ENCODE results near the gene NOTUM.
A peak's percentile ranks its signal among the peaks of the same experiment; 100 is the strongest.

The NOTUM gene

GRCh38 chr17:81967533-81968395, 6.8 kb upstream of the NOTUM start:
- no peak overlapping the region for H3K27ac ChIP-seq (replicated peaks; ENCODE audit: low read length)
- H2BK12ac ChIP-seq (ENCODE audit: low read length) = peak overlapping the region; percentile 4
- H2BK5ac ChIP-seq (ENCODE audit: low read length) = peak overlapping the region; percentile 84
- H3K4me3 ChIP-seq (ENCODE audit: low read length in 2 of 2) = no peak overlapping the region
- H3K4ac ChIP-seq (ENCODE audit: low read length) = no peak overlapping the region
- H4K91ac ChIP-seq (ENCODE audit: low read depth, low read length, poor library complexity) = peak overlapping the region; percentile 94
- peak overlapping the region; percentile 89 for H3K14ac ChIP-seq (ENCODE audit: low read length)
- peak overlapping the region; percentile 80 for H3K23ac ChIP-seq (ENCODE audit: low read depth, low read length, poor library complexity)
- no peaks in the 10 kb centered on the region for H3K36me3 ChIP-seq (replicated peaks in 1 of 2; ENCODE audit: control insufficient read depth in 2 of 2, insufficient read depth in 2 of 2, low read length in 2 of 2)
- H3K18ac ChIP-seq (ENCODE audit: low read length) = peak overlapping the region; percentile 99
- peaks cover 15 to 35% of the 10 kb centered on the region in 2 donors for H3K4me1 ChIP-seq (ENCODE audit: control insufficient read depth in 2 of 2, insufficient read depth in 1 of 2, low read depth in 1 of 2, low read length in 2 of 2)
- H2BK120ac ChIP-seq (ENCODE audit: low read depth, low read length) = peak overlapping the region; percentile 98
- peak overlapping the region; percentile 78 for H3K9ac ChIP-seq (ENCODE audit: low read depth, low read length, poor library complexity)
- WGBS, 2 donors (ENCODE audit: extremely low coverage in 2 of 2, insufficient read length in 2 of 2, insufficient replicate concordance in 1 of 2) = no CpG with 5 or more reads among the region's 36 CpGs
- H3K79me1 ChIP-seq (ENCODE audit: low read depth, low read length) = no peaks in the 10 kb centered on the region
- peak; percentile 83 for DNase-seq (ENCODE audit: low spot score)
- H3K9me3 ChIP-seq (replicated peaks in 1 of 2; ENCODE audit: control insufficient read depth in 2 of 2, insufficient read depth in 1 of 2, low read depth in 1 of 2, low read length in 2 of 2) = peaks cover 0 to 4% of the 10 kb centered on the region in 2 donors
- H3K4me2 ChIP-seq (ENCODE audit: insufficient read depth, low read length, poor library complexity, severe bottlenecking) = peak overlapping the region; percentile 33
- peak overlapping the region; percentile 79 for H2BK15ac ChIP-seq (ENCODE audit: low read length)
- no peak overlapping the region for H4K8ac ChIP-seq (ENCODE audit: low read depth, low read length)
- peaks cover 4 to 37% (median 19%) of the 10 kb centered on the region in 3 experiments for H3K27me3 ChIP-seq (ENCODE audit: control insufficient read depth in 3 of 3, insufficient read depth in 3 of 3, low read depth in 1 of 3, low read length in 3 of 3)
- H2AK5ac ChIP-seq (ENCODE audit: low read depth, low read length) = peak overlapping the region; percentile 16
- peak overlapping the region; percentile 78 for H2AFZ ChIP-seq (ENCODE audit: low read length)

- peak overlapping the region; percentile 100 for H2BK15ac ChIP-seq (ENCODE audit: low read length)
- peaks cover 16 to 35% of the 10 kb centered on the region in 2 donors for H3K4me1 ChIP-seq (ENCODE audit: control insufficient read depth in 2 of 2, insufficient read depth in 1 of 2, low read depth in 1 of 2, low read length in 2 of 2)
- WGBS, 2 donors (ENCODE audit: extremely low coverage in 2 of 2, insufficient read length in 2 of 2, insufficient replicate concordance in 1 of 2) = no CpG with 5 or more reads among the region's 5 CpGs
- H4K91ac ChIP-seq (ENCODE audit: low read depth, low read length, poor library complexity) = peak overlapping the region; percentile 94
- peak overlapping the region; percentile 50 for H3K18ac ChIP-seq (ENCODE audit: low read length)
- no peak for DNase-seq (ENCODE audit: low spot score)
- no peak overlapping the region for H3K14ac ChIP-seq (ENCODE audit: low read length)
- H3K4ac ChIP-seq (ENCODE audit: low read length) = no peak overlapping the region
- peaks cover 1% of the 10 kb centered on the region for H3K79me1 ChIP-seq (ENCODE audit: low read depth, low read length)
- no peak overlapping the region for H3K4me3 ChIP-seq (ENCODE audit: low read length in 2 of 2)
- no peak overlapping the region for H3K9ac ChIP-seq (ENCODE audit: low read depth, low read length, poor library complexity)
- peak overlapping the region; percentile 96 for H2BK120ac ChIP-seq (ENCODE audit: low read depth, low read length)
- H2BK12ac ChIP-seq (ENCODE audit: low read length) = peak overlapping the region; percentile 4
- peak overlapping the region; percentile 16 for H2AK5ac ChIP-seq (ENCODE audit: low read depth, low read length)
- no peak overlapping the region for H3K27ac ChIP-seq (replicated peaks; ENCODE audit: low read length)
- peak overlapping the region; percentile 12 for H3K4me2 ChIP-seq (ENCODE audit: insufficient read depth, low read length, poor library complexity, severe bottlenecking)
- peak overlapping the region; percentile 61 for H2AFZ ChIP-seq (ENCODE audit: low read length)
- H3K27me3 ChIP-seq (ENCODE audit: control insufficient read depth in 3 of 3, insufficient read depth in 3 of 3, low read depth in 1 of 3, low read length in 3 of 3) = peaks cover 8 to 42% (median 25%) of the 10 kb centered on the region in 3 experiments
- no peaks in the 10 kb centered on the region for H3K9me3 ChIP-seq (replicated peaks in 1 of 2; ENCODE audit: control insufficient read depth in 2 of 2, insufficient read depth in 1 of 2, low read depth in 1 of 2, low read length in 2 of 2)
- no peak overlapping the region for H4K8ac ChIP-seq (ENCODE audit: low read depth, low read length)
- H3K23ac ChIP-seq (ENCODE audit: low read depth, low read length, poor library complexity) = peak overlapping the region; percentile 55
- H3K36me3 ChIP-seq (replicated peaks in 1 of 2; ENCODE audit: control insufficient read depth in 2 of 2, insufficient read depth in 2 of 2, low read length in 2 of 2) = no peaks in the 10 kb centered on the region
- H2BK5ac ChIP-seq (ENCODE audit: low read length) = peak overlapping the region; percentile 84
Measured at GRCh38 chr17:81967244-81967532, 6.2 kb upstream of the NOTUM start.

GRCh38 chr17:81966343-81967243, 5.6 kb upstream of the NOTUM start:
- Histone ChIP-seq H3K27ac (replicated peaks; ENCODE audit: low read length) (no peak overlapping the region), H3K14ac (ENCODE audit: low read length) (peak overlapping the region; percentile 2)

More at GRCh38 chr17:81966343-81967243, 5.6 kb upstream of the NOTUM start:
- H3K4me3 ChIP-seq (ENCODE audit: low read length in 2 of 2) = no peak overlapping the region
- H3K27me3 ChIP-seq (ENCODE audit: control insufficient read depth in 3 of 3, insufficient read depth in 3 of 3, low read depth in 1 of 3, low read length in 3 of 3) = peaks cover 13 to 48% (median 31%) of the 10 kb centered on the region in 3 experiments
- peak overlapping the region; percentile 96 for H2BK120ac ChIP-seq (ENCODE audit: low read depth, low read length)
- H3K23ac ChIP-seq (ENCODE audit: low read depth, low read length, poor library complexity) = peak overlapping the region; percentile 43
- H3K18ac ChIP-seq (ENCODE audit: low read length) = peak overlapping the region; percentile 50
- H3K36me3 ChIP-seq (replicated peaks in 1 of 2; ENCODE audit: control insufficient read depth in 2 of 2, insufficient read depth in 2 of 2, low read length in 2 of 2) = no peaks in the 10 kb centered on the region
- H2BK15ac ChIP-seq (ENCODE audit: low read length) = peak overlapping the region; percentile 100
- peak overlapping the region; percentile 70 for H3K9ac ChIP-seq (ENCODE audit: low read depth, low read length, poor library complexity)
- H3K79me1 ChIP-seq (ENCODE audit: low read depth, low read length) = peaks cover 1% of the 10 kb centered on the region
- no peak overlapping the region for H4K91ac ChIP-seq (ENCODE audit: low read depth, low read length, poor library complexity)
- H2BK12ac ChIP-seq (ENCODE audit: low read length) = peak overlapping the region; percentile 86
- no CpG with 5 or more reads among the region's 41 CpGs for WGBS, 2 donors (ENCODE audit: extremely low coverage in 2 of 2, insufficient read length in 2 of 2, insufficient replicate concordance in 1 of 2)
- H3K9me3 ChIP-seq (replicated peaks in 1 of 2; ENCODE audit: control insufficient read depth in 2 of 2, insufficient read depth in 1 of 2, low read depth in 1 of 2, low read length in 2 of 2) = no peaks in the 10 kb centered on the region
- peak overlapping the region; percentile 84 for H2BK5ac ChIP-seq (ENCODE audit: low read length)
- H2AFZ ChIP-seq (ENCODE audit: low read length) = peak overlapping the region; percentile 61
- H3K4me2 ChIP-seq (ENCODE audit: insufficient read depth, low read length, poor library complexity, severe bottlenecking) = peak overlapping the region; percentile 12
- DNase-seq (ENCODE audit: low spot score) = no peak
- H4K8ac ChIP-seq (ENCODE audit: low read depth, low read length) = no peak overlapping the region
- H3K4me1 ChIP-seq (ENCODE audit: control insufficient read depth in 2 of 2, insufficient read depth in 1 of 2, low read depth in 1 of 2, low read length in 2 of 2) = peaks cover 18 to 36% of the 10 kb centered on the region in 2 donors
- peak overlapping the region; percentile 16 for H2AK5ac ChIP-seq (ENCODE audit: low read depth, low read length)
- peak overlapping the region; percentile 66 for H3K4ac ChIP-seq (ENCODE audit: low read length)
